GM18499 (cell line): ENCODE results near the gene HYAL2.

ENCODE experiments used
- ATAC-seq: cut with Tn5 transposase; IDR thresholded peaks from one replicate; pipeline ENCODE4 v1.9.1; 2021; ENCODE audit warnings: moderate number of reproducible peaks; ENCODE audit not compliant: insufficient read depth, unreplicated experiment

The HYAL2 gene

GRCh38 chr3:50350527-50351322 lies 28.2 kb upstream of the HYAL2 start, which contains the start of the genes CYB561D2 and NPRL2:
Gene CYB561D2, plus strand, starts transcription at chr3:50350862. Its CDS starts 572 bp downstream, at chr3:50351434.
Gene NPRL2, minus strand, starts transcription at chr3:50350775. Its CDS starts 123 bp downstream, at chr3:50350652.
- ATAC-seq, result peak; percentile 44

GRCh38 chr3:50350213-50350526 lies 27.6 kb upstream of the HYAL2 start:
- no peak for ATAC-seq

GRCh38 chr3:50347187-50347813 lies 24.8 kb upstream of the HYAL2 start:
- no peak for ATAC-seq

GRCh38 chr3:50345586-50346234 lies 23.2 kb upstream of the HYAL2 start, which contains the start of gene ZMYND10:
Gene ZMYND10, minus strand, starts transcription at chr3:50345732. Its CDS starts 153 bp downstream, at chr3:50345579.
- ATAC-seq, result no peak

- no peak for ATAC-seq
Observed at GRCh38 chr3:50345008-50345407, 22.5 kb upstream of the HYAL2 start.

GRCh38 chr3:50342813-50343633 lies 20.5 kb upstream of the HYAL2 start:
- no peak for ATAC-seq

GRCh38 chr3:50341996-50342650 lies 19.6 kb upstream of the HYAL2 start:
- ATAC-seq, result no peak

GRCh38 chr3:50341537-50341936 lies 19.0 kb upstream of the HYAL2 start:
- no peak for ATAC-seq

- ATAC-seq, result no peak
Observed at GRCh38 chr3:50340448-50341329, 18.1 kb upstream of the HYAL2 start, which contains the start of gene RASSF1. Gene RASSF1, minus strand, starts transcription at chr3:50340836. Its CDS starts 31 bp downstream, at chr3:50340805.

- ATAC-seq, result no peak
Observed at GRCh38 chr3:50340147-50340447, 17.6 kb upstream of the HYAL2 start.

GRCh38 chr3:50339485-50340146 lies 17.1 kb upstream of the HYAL2 start:
- ATAC-seq, result no peak

- ATAC-seq, result no peak
Observed at GRCh38 chr3:50338965-50339364, 16.4 kb upstream of the HYAL2 start.

GRCh38 chr3:50337175-50337861 lies 14.8 kb upstream of the HYAL2 start:
- ATAC-seq, result peak; percentile 64

- no peak for ATAC-seq
Observed at GRCh38 chr3:50336452-50337174, 14.1 kb upstream of the HYAL2 start.

- ATAC-seq, result no peak
Observed at GRCh38 chr3:50334339-50335075, 12.0 kb upstream of the HYAL2 start.

- no peak for ATAC-seq
Observed at GRCh38 chr3:50333744-50334328, 11.3 kb upstream of the HYAL2 start.
